Smooth muscle cell (in vitro differentiated cells): Measurements from ENCODE around the gene TMIE. TPM values are rescaled to one million over a fixed set of nuclear protein-coding genes. Genes with fewer than 3 reads are reported as not detected.

Experiments
- DNase-seq: peaks from one replicate; lab custom pipeline; 2025; ENCODE audit not compliant: unreplicated experiment; lab: John Stamatoyannopoulos, UW
- H2AFZ ChIP-seq: fragments of 200-600 bp; sonication (generic); 2 replicates; pipeline ENCODE4 v1.6.0; 2016; ENCODE audit warnings: antibody characterized with exemption, low read depth, mild to moderate bottlenecking
- H3F3A ChIP-seq: fragments of 200-600 bp; sonication (generic); 2 replicates; pipeline ENCODE4 v1.6.0; 2017; ENCODE audit warnings: antibody characterized with exemption, low read depth
- H3K27ac ChIP-seq: fragments of 200-600 bp; sonication (generic); 2 replicates; pipeline ENCODE4 v1.5.1; 2016; ENCODE audit warnings: low read depth, mild to moderate bottlenecking
- H3K27me3 ChIP-seq: fragments of 200-600 bp; sonication (generic); 2 replicates; pipeline ENCODE4 v1.6.1; 2016; ENCODE audit warnings: low read depth, mild to moderate bottlenecking
- H3K36me3 ChIP-seq: fragments of 200-600 bp; sonication (generic); 2 replicates; pipeline ENCODE4 v1.5.1; 2016; ENCODE audit warnings: low read depth
- H3K4me1 ChIP-seq: fragments of 200-600 bp; sonication (generic); 2 replicates; pipeline ENCODE4 v1.5.1; 2016; ENCODE audit warnings: low read depth
- H3K4me2 ChIP-seq: fragments of 200-600 bp; sonication (generic); 2 replicates; pipeline ENCODE4 v1.6.0; 2016; ENCODE audit warnings: mild to moderate bottlenecking
- H3K4me3 ChIP-seq: fragments of 200-600 bp; sonication (generic); 2 replicates; pipeline ENCODE4 v1.5.1; 2016; ENCODE audit warnings: mild to moderate bottlenecking
- H3K79me2 ChIP-seq: fragments of 200-600 bp; sonication (generic); 2 replicates; pipeline ENCODE4 v1.6.0; 2016; ENCODE audit warnings: low read depth, mild to moderate bottlenecking
- H3K9ac ChIP-seq: fragments of 200-600 bp; sonication (generic); 2 replicates; pipeline ENCODE4 v1.6.0; 2016; ENCODE audit warnings: low read depth
- H3K9me3 ChIP-seq: fragments of 200-600 bp; sonication (generic); replicated peaks from 2 replicates; pipeline ENCODE4 v1.5.1; 2016; ENCODE audit warnings: low read depth
- H4K20me1 ChIP-seq: fragments of 200-600 bp; sonication (generic); 2 replicates; pipeline ENCODE4 v1.6.0; 2016; ENCODE audit warnings: low read depth
- CTCF ChIP-seq: fragments of 200-600 bp; sonication (generic); IDR thresholded peaks from 2 replicates; pipeline ENCODE4 v1.5.1; 2017; ENCODE audit warnings: borderline replicate concordance, mild to moderate bottlenecking, antibody characterized with exemption; ENCODE audit not compliant: insufficient read depth, poor library complexity, severe bottlenecking
- WGBS: methylation state at CpG from one replicate; pipeline ENCODE4 v1.1.7; 2016; ENCODE audit warnings: low lambda C conversion rate; 5-methylcytosine and 5-hydroxymethylcytosine counted together
- polyA plus RNA-seq: library from polyadenylated mRNA; unstranded; fragments of >200 nt; fragmentation: Nextera tagmentation; extraction: Ambion mirVana; gene quantifications from 2 replicates; pipeline ENCODE4 v1.2.1, GENCODE V29; 2016
- total RNA-seq: library from RNA; depleted of rRNA; stranded (reverse); fragments of >200 nt; gene quantifications from 2 replicates; pipeline ENCODE4 v1.2.3, GENCODE V29; 2014

Gene TMIE
- total and polyA plus RNA-seq, 2 experiments from 2014 or later: 0.67 to 1.1 TPM

- Histone ChIP-seq H3K9me3 (no peaks in the 10 kb centered on the region), H2AFZ (no peak overlapping the region), H3K36me3 (no peaks in the 10 kb centered on the region), H4K20me1 (no peaks in the 10 kb centered on the region), H3K4me2 (no peak overlapping the region), H3K4me3 (no peak overlapping the region), H3F3A (no peaks in the 10 kb centered on the region), H3K4me1 (no peaks in the 10 kb centered on the region), H3K27me3 (no peaks in the 10 kb centered on the region), H3K79me2 (no peaks in the 10 kb centered on the region), H3K27ac (no peak overlapping the region), H3K9ac (no peak overlapping the region)
- WGBS: 94% methylated on average over 3 of the region's 3 CpGs
- TF ChIP-seq CTCF: no peak
- DNase-seq: no peak
These were observed 30.6 kb downstream of the TMIE start for GRCh38 chr3:46731795-46732194.

GRCh38 chr3:46733026-46733800, 32.0 kb downstream of the TMIE start:
- no peaks in the 10 kb centered on the region for H3K27me3 ChIP-seq
- H3K4me2 ChIP-seq: no peak overlapping the region
- TF ChIP-seq CTCF: no peak
- H3K36me3 ChIP-seq: no peaks in the 10 kb centered on the region
- no peak overlapping the region for H3K27ac ChIP-seq
- H3K79me2 ChIP-seq: no peaks in the 10 kb centered on the region
- H3K9ac ChIP-seq: no peak overlapping the region
- no peak overlapping the region for H2AFZ ChIP-seq
- no peaks in the 10 kb centered on the region for H3F3A ChIP-seq
- no peak overlapping the region for H3K4me3 ChIP-seq
- DNase-seq: no peak
- WGBS: 87% methylated on average over 9 of the region's 9 CpGs
- no peaks in the 10 kb centered on the region for H4K20me1 ChIP-seq
- H3K9me3 ChIP-seq: no peaks in the 10 kb centered on the region
- no peaks in the 10 kb centered on the region for H3K4me1 ChIP-seq

DNA sequence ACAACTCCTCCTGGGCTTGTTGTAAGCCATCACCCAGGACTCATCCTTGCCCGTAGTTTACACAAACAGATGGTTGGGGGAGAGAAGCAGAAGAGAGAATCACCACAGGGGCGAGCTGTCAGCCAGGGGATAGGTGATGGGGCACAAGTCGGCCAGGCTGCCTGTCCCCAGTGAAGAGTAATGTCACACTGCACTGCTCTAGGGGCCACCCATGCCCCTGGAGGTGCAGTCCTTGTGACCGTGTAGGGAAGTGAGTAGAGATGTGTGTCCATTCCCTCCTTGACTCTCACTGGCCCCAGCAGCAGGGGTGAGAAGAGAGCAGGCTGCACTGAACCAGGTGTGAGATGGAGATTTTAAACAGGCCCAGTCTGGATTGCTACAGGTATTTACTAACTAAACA, 33.6 kb downstream of the TMIE start:
- TF ChIP-seq CTCF: no peak
- Histone ChIP-seq H3K9ac (no peak overlapping the region), H3K36me3 (no peaks in the 10 kb centered on the region), H3K27me3 (no peaks in the 10 kb centered on the region), H3K4me2 (no peak overlapping the region), H3K4me1 (no peaks in the 10 kb centered on the region), H3K27ac (no peak overlapping the region), H3F3A (no peaks in the 10 kb centered on the region), H4K20me1 (no peaks in the 10 kb centered on the region), H3K9me3 (no peaks in the 10 kb centered on the region), H3K4me3 (no peak overlapping the region), H3K79me2 (no peaks in the 10 kb centered on the region), H2AFZ (no peak overlapping the region)
- no peak for DNase-seq
- 81% methylated on average over 4 of the region's 4 CpGs for WGBS
